AG10803 (cell line): ENCODE results near the gene ARHGEF10L.

Experiments
- DNase-seq: peaks from one replicate; pipeline ENCODE4 v3.0.0; 2010; ENCODE audit warnings: low read depth
- H3K4me3 ChIP-seq: 2 replicates; pipeline ENCODE4 v1.5.1; 2011; ENCODE audit warnings: mild to moderate bottlenecking, low read length, control low read depth
- CTCF ChIP-seq: conservative IDR thresholded peaks from 2 replicates; pipeline ENCODE4 v1.5.1; 2011; ENCODE audit warnings: mild to moderate bottlenecking, low read length, control low read depth, inconsistent platforms

Gene ARHGEF10L

GRCh38 chr1:17565461-17566252 lies 26.2 kb downstream of the ARHGEF10L start:
- DNase-seq = no peak
- TF ChIP-seq CTCF = no peak
- H3K4me3 ChIP-seq = no peak overlapping the region

GRCh38 chr1:17566417-17566816 lies 26.9 kb downstream of the ARHGEF10L start:
- TF ChIP-seq CTCF = no peak
- no peak overlapping the region for H3K4me3 ChIP-seq
- DNase-seq = no peak

DNA sequence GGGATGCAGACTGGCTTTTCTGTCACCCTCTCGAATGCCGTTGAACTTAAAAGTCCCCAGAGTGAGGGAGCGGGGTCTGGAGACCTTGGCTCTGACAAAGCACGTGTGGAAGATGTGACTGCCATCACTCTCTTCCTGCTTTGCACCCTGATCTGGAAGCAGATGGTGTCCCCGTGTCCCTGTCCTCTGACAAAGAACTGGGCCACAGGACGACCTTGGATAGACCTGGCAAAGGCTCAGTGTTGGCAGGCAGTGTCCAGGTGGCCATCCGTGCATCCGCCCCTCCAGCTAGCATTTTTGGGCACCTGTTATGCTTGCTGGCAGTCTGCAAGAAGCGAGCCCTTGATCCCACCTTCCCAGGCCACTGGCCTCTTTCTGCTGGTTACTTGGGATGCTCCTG lies 27.4 kb downstream of the ARHGEF10L start:
- no peak for DNase-seq
- TF ChIP-seq CTCF = no peak
- H3K4me3 ChIP-seq = no peak overlapping the region

GRCh38 chr1:17567582-17567981 lies 28.1 kb downstream of the ARHGEF10L start:
- DNase-seq = peak; percentile 95
- no peak overlapping the region for H3K4me3 ChIP-seq
- TF ChIP-seq CTCF = no peak

DNA sequence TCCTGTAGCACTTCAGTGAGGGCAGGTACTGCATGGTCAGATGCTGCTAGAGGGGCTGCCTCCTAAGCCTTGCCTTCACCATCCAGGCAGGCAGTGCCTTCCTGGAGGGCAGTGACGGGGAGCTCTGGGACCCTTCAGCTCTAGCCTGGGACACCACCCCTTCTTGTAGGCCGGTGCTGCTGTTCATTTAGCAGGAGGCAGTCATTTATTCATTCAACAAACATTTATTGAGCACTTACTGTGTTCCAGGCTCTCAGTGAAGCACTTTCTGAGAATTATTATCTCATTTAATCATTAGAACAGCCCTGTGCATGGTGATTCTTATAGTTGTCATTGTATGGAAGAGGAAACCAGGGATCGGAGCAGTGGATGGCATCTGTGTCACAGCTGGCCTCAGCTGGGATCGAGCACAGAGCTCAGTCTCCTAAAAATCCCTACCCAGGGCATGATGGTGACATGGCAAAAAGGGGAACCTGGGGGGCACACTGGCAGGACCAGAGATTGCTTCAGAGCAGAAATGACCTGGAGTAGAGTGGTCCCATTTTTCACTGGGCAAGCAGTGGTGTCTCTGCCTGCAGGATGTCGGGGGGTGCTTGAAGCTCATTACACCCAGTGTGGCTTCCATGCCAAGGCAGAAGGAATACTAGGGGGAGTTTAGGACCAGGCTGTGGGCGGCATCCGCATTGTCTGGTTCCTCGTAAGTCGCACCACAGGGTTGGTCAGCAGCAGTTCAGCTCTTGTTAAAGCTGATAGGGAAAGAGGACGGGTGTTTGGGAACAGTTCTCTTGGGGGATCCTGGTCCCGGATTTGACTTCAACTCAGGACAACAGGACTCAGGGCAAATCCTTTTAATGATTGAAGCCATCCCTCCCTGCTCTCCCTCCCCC lies 28.8 kb downstream of the ARHGEF10L start:
- TF ChIP-seq CTCF = no peak
- H3K4me3 ChIP-seq = no peak overlapping the region
- DNase-seq = no peak

- DNase-seq = peak; percentile 98
- no peak; the same call in 1 of the 2 replicates for TF ChIP-seq CTCF
- peak overlapping the region; percentile 28 for H3K4me3 ChIP-seq
Measured at GRCh38 chr1:17569200-17570139, 30.0 kb downstream of the ARHGEF10L start.
